Measurements from ENCODE around the gene LCP1.
"Not testable (repeated sequence)": the region's sequence is repeated elsewhere in the genome, so short reads cannot be mapped to it uniquely, and the experiment has no call there.

Gene LCP1, protein sequence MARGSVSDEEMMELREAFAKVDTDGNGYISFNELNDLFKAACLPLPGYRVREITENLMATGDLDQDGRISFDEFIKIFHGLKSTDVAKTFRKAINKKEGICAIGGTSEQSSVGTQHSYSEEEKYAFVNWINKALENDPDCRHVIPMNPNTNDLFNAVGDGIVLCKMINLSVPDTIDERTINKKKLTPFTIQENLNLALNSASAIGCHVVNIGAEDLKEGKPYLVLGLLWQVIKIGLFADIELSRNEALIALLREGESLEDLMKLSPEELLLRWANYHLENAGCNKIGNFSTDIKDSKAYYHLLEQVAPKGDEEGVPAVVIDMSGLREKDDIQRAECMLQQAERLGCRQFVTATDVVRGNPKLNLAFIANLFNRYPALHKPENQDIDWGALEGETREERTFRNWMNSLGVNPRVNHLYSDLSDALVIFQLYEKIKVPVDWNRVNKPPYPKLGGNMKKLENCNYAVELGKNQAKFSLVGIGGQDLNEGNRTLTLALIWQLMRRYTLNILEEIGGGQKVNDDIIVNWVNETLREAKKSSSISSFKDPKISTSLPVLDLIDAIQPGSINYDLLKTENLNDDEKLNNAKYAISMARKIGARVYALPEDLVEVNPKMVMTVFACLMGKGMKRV

DNA sequence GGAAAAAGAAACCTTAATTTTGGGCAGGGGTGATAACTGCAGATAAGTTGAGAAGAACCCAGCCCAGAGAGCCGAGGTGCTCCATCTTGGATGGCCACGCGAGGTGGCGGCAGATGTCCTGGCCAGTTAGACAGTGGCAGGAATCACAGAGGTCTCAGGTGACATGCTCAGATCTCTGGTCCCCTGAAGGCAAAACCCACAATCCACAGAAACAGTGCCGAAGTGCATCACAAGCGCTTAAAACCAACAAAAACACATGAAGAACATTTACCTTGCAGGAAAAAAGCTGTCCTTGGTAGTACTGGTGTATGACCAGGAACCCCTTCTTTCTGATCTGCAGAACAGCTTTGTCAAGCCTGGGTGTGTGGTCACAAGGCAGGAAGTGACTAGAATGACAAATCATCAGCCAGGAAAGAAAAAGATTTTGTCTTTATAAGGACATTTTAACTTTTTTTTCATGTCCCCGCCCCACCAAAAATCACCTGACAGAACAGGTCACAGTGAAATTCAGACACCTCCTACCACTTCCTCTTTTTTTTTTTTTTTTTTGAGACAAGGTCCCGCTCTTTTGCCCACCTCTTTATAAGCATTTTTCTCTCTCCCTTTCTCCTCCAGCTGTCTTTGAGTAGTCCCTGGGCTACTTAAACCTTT lies at the start of gene LCP1:
LCP1 (minus strand) TSS at position 338 of the 651 bp plus-strand sequence. CDS start 22,515 bp downstream, outside the sequence.
- Histone ChIP-seq H3K4me3 (ENCODE audit: low read length) (no peak within 1 kb of the TSS), H3K27me3 (ENCODE audit: insufficient read depth, low read length) (no peaks in the 10 kb centered on the region), H2AFZ (ENCODE audit: low read depth, low read length) (no peak within 1 kb of the TSS), H3K4me1 (ENCODE audit: insufficient read depth, low read length) (no peaks in the 10 kb centered on the region), H3K36me3 (ENCODE audit: insufficient read depth, low read length) (no peaks in the 10 kb centered on the region), H3K9me3 (ENCODE audit: low read length) (no peaks in the 10 kb centered on the region)

DNA sequence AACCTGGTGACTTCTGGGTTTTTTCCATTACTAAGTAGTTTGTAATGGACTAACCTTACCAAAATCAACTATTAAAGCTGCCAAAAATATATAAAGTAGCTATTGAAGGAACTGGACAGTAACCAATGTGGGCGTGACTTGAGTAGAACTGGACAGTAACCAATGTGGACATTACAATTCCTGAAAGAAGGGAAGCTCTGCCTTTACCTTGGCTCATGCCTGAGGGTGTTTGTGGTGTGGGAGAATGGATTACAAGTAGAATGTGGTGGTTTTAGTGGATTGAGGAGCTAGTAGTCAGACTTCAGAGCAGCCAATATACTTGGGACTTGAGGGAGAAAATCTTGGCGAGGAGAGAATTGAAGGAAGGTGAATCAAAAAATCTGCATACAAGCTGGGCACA lies 47.3 kb upstream of the LCP1 start:
- H2AFZ ChIP-seq (ENCODE audit: low read depth, low read length): no peak overlapping the region
- no peaks in the 10 kb centered on the region for H3K9me3 ChIP-seq (ENCODE audit: low read length)
- no peaks in the 10 kb centered on the region for H3K4me1 ChIP-seq (ENCODE audit: insufficient read depth, low read length)
- no peaks in the 10 kb centered on the region for H3K36me3 ChIP-seq (ENCODE audit: insufficient read depth, low read length)
- no peak overlapping the region for H3K4me3 ChIP-seq (ENCODE audit: low read length)
- no peaks in the 10 kb centered on the region for H3K27me3 ChIP-seq (ENCODE audit: insufficient read depth, low read length)

DNA sequence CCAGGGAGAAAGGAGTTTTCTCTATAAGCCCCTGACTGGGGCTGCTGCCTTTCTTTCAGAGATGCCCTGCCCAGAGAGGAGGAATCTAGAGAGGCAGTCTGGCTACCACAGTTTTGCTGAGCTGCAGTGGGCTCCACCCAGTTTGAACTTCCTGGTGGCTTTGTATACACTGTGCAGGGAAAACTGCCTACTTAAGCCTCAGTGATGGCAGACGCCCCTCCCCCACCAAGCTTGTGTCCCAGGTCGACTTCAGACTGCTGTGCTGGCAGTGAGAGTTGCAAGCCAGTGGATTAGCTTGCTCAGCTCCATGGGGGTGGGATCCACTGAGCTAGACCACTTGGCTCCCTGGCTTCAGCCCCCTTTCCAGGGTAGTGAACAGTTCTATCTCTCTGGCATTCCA lies 38.3 kb upstream of the LCP1 start:
- H3K9me3 ChIP-seq (ENCODE audit: low read length); H3K4me1 ChIP-seq (ENCODE audit: insufficient read depth, low read length); H2AFZ ChIP-seq (ENCODE audit: low read depth, low read length); H3K36me3 ChIP-seq (ENCODE audit: insufficient read depth, low read length); H3K4me3 ChIP-seq (ENCODE audit: low read length); H3K27me3 ChIP-seq (ENCODE audit: insufficient read depth, low read length): not testable (repeated sequence)

DNA sequence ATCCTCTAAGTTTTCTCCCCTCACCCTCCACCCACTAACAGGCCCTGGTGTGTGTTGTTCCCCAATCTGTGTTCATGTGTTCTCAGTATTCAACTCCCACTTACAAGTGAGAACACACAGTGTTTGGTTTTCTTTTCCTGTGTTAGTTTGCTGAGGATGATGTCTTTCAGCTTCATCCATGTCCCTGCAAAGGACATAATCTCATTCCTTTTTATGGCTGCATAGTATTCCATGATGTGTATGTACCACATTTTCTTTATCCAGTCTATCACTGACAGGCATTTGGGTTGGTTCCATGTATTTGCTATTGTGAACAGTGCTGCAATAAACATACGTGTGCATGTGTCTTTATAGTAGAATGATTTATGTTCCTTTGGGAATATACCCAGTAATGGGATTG lies 32.8 kb upstream of the LCP1 start:
- H3K27me3 ChIP-seq (ENCODE audit: insufficient read depth, low read length): peaks cover 11% of the 10 kb centered on the region
- not testable (repeated sequence) for H2AFZ ChIP-seq (ENCODE audit: low read depth, low read length); H3K4me1 ChIP-seq (ENCODE audit: insufficient read depth, low read length); H3K9me3 ChIP-seq (ENCODE audit: low read length); H3K4me3 ChIP-seq (ENCODE audit: low read length); H3K36me3 ChIP-seq (ENCODE audit: insufficient read depth, low read length)

DNA sequence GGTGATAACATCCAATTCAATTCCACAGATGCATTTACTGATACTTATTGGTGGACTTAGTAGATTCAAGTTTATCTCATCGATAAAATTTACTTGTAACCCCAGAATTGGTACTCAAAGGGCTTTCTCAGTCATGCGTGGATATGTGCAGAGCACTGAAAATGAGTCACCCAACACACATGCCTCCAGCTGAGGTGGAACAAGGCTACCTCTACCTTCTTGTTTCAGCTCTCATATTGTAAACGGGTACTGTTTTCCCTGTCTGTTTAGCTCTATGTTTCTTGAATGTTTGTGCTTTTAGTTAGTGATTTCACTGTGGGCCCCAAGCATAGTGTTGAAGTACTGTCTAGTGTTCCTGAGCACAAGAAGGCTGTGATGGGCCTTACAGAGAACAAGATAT lies 31.3 kb upstream of the LCP1 start:
- H3K4me3 ChIP-seq (ENCODE audit: low read length): no peak overlapping the region
- no peak overlapping the region for H2AFZ ChIP-seq (ENCODE audit: low read depth, low read length)

DNA sequence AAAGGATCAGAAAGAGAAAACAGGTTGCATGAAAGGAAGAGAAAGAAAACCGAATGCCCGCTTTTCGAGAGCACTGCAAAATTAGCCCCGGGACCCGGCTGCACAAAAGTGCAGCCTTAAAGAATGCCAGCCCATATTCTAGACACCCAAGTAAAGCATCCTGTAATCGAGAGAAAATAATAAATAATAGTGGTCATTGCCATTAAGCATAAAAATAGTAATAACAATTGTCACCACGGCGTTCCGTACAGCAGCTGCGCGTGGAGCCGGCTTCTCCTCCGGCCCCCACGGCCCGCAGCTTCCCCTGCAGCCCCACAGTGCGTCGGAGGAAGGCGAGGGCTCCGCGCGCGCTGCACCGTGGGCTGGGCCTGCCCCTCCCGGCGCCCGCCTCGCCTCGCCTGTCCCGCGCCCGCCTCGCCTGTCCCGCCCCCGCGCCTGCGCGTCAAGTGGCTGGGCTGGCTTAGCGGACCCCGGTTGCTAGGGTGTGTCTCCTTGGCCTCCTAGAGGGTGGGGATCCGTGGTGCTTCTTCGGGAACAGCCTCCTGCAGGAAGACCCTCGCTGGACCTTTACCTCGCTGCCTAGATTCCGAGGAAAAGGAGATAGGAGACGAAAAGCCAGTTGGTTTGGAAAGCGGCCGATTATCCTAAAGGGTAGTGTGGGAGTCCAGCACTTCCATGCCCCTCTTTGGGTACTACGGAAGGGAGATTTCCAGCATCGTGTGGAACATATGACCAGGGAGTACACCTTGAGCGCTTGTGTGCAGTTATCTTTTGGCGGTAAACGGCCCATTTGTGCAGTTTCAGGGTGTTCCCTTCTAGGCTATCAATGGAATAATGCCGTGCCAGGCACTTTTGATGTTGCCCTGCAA lies 29.7 kb upstream of the LCP1 start, which contains the start of gene LRRC63:
LRRC63 (plus strand) TSS at position 446 of the 869 bp plus-strand sequence. CDS start 1,107 bp downstream, outside the sequence.
- Histone ChIP-seq H3K9me3 (ENCODE audit: low read length) (no peaks in the 10 kb centered on the region), H2AFZ (ENCODE audit: low read depth, low read length) (peak within 1 kb of the TSS; percentile 65), H3K4me3 (ENCODE audit: low read length) (peak within 1 kb of the TSS; percentile 37), H3K27me3 (ENCODE audit: insufficient read depth, low read length) (peaks cover 11% of the 10 kb centered on the region), H3K36me3 (ENCODE audit: insufficient read depth, low read length) (no peaks in the 10 kb centered on the region), H3K4me1 (ENCODE audit: insufficient read depth, low read length) (no peaks in the 10 kb centered on the region)

More for the DNA sequence above, 31.3 kb upstream of the LCP1 start:
- Histone ChIP-seq H3K36me3 (ENCODE audit: insufficient read depth, low read length) (no peaks in the 10 kb centered on the region), H3K4me1 (ENCODE audit: insufficient read depth, low read length) (no peaks in the 10 kb centered on the region), H3K9me3 (ENCODE audit: low read length) (no peaks in the 10 kb centered on the region), H3K27me3 (ENCODE audit: insufficient read depth, low read length) (peaks cover 11% of the 10 kb centered on the region)

DNA sequence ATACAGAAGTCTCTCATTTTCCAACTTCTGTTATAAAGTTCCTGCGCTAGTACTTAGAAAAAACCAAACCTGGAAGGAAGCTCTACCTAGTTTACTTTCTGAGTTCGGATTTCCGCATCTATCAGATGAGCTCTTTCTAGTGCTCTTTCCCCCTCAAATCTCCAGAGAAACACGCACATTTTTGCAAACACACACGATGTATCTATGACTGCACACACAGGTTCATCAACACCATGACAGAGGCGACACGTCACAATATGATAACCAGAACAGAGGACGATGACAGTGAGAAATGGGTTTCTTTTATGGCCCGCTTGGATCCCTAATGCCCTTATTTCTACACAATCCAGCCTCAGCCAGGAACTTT lies 29.1 kb upstream of the LCP1 start:
- no peaks in the 10 kb centered on the region for H3K36me3 ChIP-seq (ENCODE audit: insufficient read depth, low read length)
- H3K4me1 ChIP-seq (ENCODE audit: insufficient read depth, low read length): no peaks in the 10 kb centered on the region
- H3K4me3 ChIP-seq (ENCODE audit: low read length): peak overlapping the region; percentile 37
- H3K9me3 ChIP-seq (ENCODE audit: low read length): no peaks in the 10 kb centered on the region
- peaks cover 11% of the 10 kb centered on the region for H3K27me3 ChIP-seq (ENCODE audit: insufficient read depth, low read length)
- peak overlapping the region; percentile 65 for H2AFZ ChIP-seq (ENCODE audit: low read depth, low read length)

DNA sequence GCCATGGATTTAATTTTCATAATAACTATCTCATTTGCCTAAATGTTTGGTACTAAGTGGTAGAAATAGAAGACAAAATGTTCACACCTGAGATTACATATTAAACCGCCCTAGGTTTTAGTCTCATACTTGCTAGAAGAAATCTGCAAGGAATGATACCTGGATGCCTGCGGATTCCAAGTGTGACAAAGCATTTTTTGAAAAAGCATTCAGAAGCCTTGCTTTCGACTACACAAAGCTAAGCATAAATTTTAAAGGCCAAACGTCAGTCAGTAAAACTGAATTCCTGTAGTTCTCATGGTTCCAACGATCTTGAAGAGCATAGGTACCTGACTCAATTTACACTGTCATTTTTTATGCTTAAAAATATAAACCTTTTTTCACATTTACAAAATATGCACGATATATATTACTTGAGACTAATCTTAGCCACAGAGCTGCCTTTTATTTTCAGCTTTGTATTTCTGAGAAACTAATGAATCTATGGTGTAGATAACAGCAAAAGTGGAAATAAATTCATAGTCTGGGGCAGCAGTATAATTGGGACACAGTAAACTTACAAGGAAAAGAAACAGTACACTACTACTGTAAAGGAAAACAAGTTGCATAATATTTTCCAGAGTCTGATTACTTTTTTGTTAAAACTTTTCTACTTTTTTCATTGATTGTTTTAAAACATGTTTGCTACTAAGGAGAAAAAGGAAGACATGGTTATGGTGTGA lies 28.5 kb upstream of the LCP1 start:
- H3K4me3 ChIP-seq (ENCODE audit: low read length): no peak overlapping the region
- H3K4me1 ChIP-seq (ENCODE audit: insufficient read depth, low read length): no peaks in the 10 kb centered on the region
- peaks cover 11% of the 10 kb centered on the region for H3K27me3 ChIP-seq (ENCODE audit: insufficient read depth, low read length)
- no peaks in the 10 kb centered on the region for H3K9me3 ChIP-seq (ENCODE audit: low read length)
- no peak overlapping the region for H2AFZ ChIP-seq (ENCODE audit: low read depth, low read length)
- no peaks in the 10 kb centered on the region for H3K36me3 ChIP-seq (ENCODE audit: insufficient read depth, low read length)

DNA sequence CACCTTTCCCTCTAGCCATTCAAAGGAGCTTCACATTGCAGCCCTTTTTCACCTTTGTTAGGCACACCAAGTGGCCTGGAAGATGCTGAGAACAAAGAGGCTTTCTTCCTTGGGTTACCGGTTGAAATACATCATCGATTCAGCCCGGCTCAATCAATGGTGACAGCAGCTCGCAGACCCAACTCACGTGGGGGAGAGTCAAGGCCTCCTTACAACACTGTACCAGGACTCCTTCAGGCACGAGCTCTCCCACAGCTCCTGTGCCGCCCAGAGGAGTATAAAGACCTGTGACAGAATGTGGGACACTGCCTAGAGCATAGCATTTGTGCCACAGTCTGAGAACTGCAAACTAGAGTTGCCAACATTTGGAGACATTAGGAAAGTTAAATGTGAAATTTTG lies 25.9 kb upstream of the LCP1 start:
- peaks cover 11% of the 10 kb centered on the region for H3K27me3 ChIP-seq (ENCODE audit: insufficient read depth, low read length)
- H2AFZ ChIP-seq (ENCODE audit: low read depth, low read length): no peak overlapping the region
- H3K4me3 ChIP-seq (ENCODE audit: low read length): no peak overlapping the region
- H3K9me3 ChIP-seq (ENCODE audit: low read length): no peaks in the 10 kb centered on the region
- H3K36me3 ChIP-seq (ENCODE audit: insufficient read depth, low read length): no peaks in the 10 kb centered on the region
- H3K4me1 ChIP-seq (ENCODE audit: insufficient read depth, low read length): no peaks in the 10 kb centered on the region

DNA sequence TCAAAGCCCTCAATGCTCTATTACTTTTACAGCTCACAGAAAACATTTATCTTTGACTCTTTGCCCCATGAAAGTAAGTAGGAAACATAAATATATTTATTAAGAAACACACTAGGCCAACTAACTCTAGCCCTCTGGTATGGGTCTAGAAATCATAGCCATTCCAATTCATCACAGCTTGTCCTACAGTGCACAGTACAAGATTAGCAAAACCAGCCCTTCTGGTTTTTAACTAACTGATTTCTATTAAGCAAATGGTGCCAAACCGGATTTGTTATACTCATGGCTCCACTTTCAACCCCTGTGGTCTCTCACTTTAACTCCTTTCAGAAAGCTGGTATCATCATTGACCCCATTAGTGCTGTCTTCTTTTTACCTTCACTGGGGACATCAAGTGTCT lies 24.2 kb upstream of the LCP1 start:
- no peaks in the 10 kb centered on the region for H3K36me3 ChIP-seq (ENCODE audit: insufficient read depth, low read length)
- no peak overlapping the region for H3K4me3 ChIP-seq (ENCODE audit: low read length)

DNA sequence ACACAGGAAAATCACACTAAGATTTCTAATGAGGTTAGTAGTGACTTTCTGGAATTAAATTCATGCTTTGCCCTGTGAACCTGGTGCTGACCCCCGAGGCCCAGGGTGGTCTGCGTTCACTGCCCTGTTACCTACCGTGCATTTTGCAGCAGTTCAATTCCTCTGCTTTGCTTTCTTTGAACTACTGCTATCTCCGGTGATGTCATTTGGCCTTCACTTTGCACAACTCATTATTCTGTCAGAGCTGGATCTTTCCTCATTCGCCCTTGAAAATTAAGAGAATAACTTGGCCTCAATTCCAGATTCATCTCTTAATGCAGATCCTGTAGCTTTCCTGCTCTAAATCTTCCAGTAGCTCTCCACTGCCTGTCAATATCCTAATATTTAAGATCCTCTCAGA lies 21.0 kb upstream of the LCP1 start:
- Histone ChIP-seq H3K27me3 (ENCODE audit: insufficient read depth, low read length) (no peaks in the 10 kb centered on the region), H3K4me1 (ENCODE audit: insufficient read depth, low read length) (no peaks in the 10 kb centered on the region), H3K4me3 (ENCODE audit: low read length) (no peak overlapping the region), H2AFZ (ENCODE audit: low read depth, low read length) (no peak overlapping the region), H3K36me3 (ENCODE audit: insufficient read depth, low read length) (no peaks in the 10 kb centered on the region), H3K9me3 (ENCODE audit: low read length) (no peaks in the 10 kb centered on the region)

More for the DNA sequence above, 24.2 kb upstream of the LCP1 start:
- no peaks in the 10 kb centered on the region for H3K4me1 ChIP-seq (ENCODE audit: insufficient read depth, low read length)
- peaks cover 4% of the 10 kb centered on the region for H3K27me3 ChIP-seq (ENCODE audit: insufficient read depth, low read length)
- no peaks in the 10 kb centered on the region for H3K9me3 ChIP-seq (ENCODE audit: low read length)
- H2AFZ ChIP-seq (ENCODE audit: low read depth, low read length): no peak overlapping the region

DNA sequence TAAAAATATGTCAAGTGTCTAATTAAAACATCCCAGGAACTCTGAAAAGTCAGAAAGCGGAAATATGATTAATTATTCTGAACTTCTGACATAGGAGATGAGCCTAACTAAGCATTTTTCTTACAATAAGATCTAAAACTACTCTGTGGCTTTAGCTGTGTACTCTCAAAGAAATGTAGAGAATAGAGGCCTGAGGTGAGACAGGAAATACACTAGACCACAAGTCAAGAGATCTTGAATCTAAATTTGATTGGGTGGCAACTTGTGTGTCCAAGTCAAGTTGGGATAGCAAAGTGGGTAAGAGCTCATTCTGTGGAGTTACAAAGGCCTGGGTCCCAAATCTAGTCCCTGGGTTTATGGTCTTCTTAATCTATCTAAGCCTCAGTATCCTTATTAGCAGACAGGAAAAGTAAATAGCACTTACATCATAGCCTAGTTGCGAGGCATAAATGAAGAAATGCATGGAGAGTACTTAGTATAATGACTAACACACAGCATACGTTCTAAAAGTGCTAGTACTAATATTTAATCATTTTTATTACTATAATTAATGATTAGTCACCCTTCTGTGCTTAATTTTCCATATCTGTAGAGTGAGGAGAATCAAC lies 20.3 kb upstream of the LCP1 start:
- Histone ChIP-seq H2AFZ (ENCODE audit: low read depth, low read length) (no peak overlapping the region), H3K9me3 (ENCODE audit: low read length) (no peaks in the 10 kb centered on the region), H3K36me3 (ENCODE audit: insufficient read depth, low read length) (no peaks in the 10 kb centered on the region), H3K4me3 (ENCODE audit: low read length) (no peak overlapping the region), H3K4me1 (ENCODE audit: insufficient read depth, low read length) (no peaks in the 10 kb centered on the region), H3K27me3 (ENCODE audit: insufficient read depth, low read length) (no peaks in the 10 kb centered on the region)

All from neuron (in vitro differentiated cells).